GM20431 (cell line): ENCODE data around the gene SDHB.

Source experiments
- in situ Hi-C: fragments of 300-500 bp; cut with MseI, MboI; formaldehyde crosslinking; loops from one replicate; pipeline ENCODE4 v1.15.0; 2020; ENCODE audit warnings: low sequenced_read_pairs; ENCODE audit not compliant: unreplicated experiment

The SDHB gene

GRCh38 chr1:16996845-16997244 is 57.0 kb downstream of the SDHB start:
- in situ Hi-C loops, result no loop called here

- in situ Hi-C loops, result no loop called here
These were observed 60.3 kb downstream of the SDHB start for GRCh38 chr1:16993521-16994038.

- in situ Hi-C loops, result no loop called here
These were observed 61.2 kb downstream of the SDHB start for GRCh38 chr1:16992675-16993074.

- in situ Hi-C loops, result no loop called here
These were observed 61.7 kb downstream of the SDHB start for GRCh38 chr1:16992102-16992501.

GRCh38 chr1:16991571-16991970 is 62.3 kb downstream of the SDHB start:
- in situ Hi-C loops, result no loop called here

GRCh38 chr1:16989676-16990391 is 64.0 kb downstream of the SDHB start:
- in situ Hi-C loops, result no loop called here

GRCh38 chr1:16988210-16988609 is 65.6 kb downstream of the SDHB start:
- in situ Hi-C loops, result no loop called here

- in situ Hi-C loops, result no loop called here
These were observed 66.9 kb downstream of the SDHB start for GRCh38 chr1:16986962-16987361.

GRCh38 chr1:16986560-16986959 is 67.3 kb downstream of the SDHB start:
- in situ Hi-C loops, result no loop called here

GRCh38 chr1:16986113-16986512 is 67.7 kb downstream of the SDHB start:
- in situ Hi-C loops, result no loop called here

GRCh38 chr1:16984717-16985116 is 69.1 kb downstream of the SDHB start:
- in situ Hi-C loops, result no loop called here

- in situ Hi-C loops, result no loop called here
These were observed 70.2 kb downstream of the SDHB start for GRCh38 chr1:16983649-16984048.

GRCh38 chr1:16982902-16983301 is 70.9 kb downstream of the SDHB start:
- in situ Hi-C loops, result no loop called here

- in situ Hi-C loops, result no loop called here
These were observed 72.5 kb downstream of the SDHB start for GRCh38 chr1:16981269-16981849.

GRCh38 chr1:16980473-16981268 is 73.2 kb downstream of the SDHB start, which contains the start of gene MFAP2:
Gene MFAP2 (minus strand): TSS chr1:16980620. CDS start chr1:16978273, 2,347 bp downstream.
- in situ Hi-C loops, result no loop called here

- in situ Hi-C loops, result no loop called here
These were observed 74.1 kb downstream of the SDHB start for GRCh38 chr1:16979475-16980327.

- in situ Hi-C loops, result no loop called here
These were observed 75.0 kb downstream of the SDHB start for GRCh38 chr1:16978567-16979474.

- in situ Hi-C loops, result no loop called here
These were observed 75.7 kb downstream of the SDHB start for GRCh38 chr1:16978139-16978538.

- in situ Hi-C loops, result no loop called here
These were observed 76.5 kb downstream of the SDHB start for GRCh38 chr1:16977377-16977776.
